ENCODE data around the gene DNM1L. TPM values are rescaled to one million over a fixed set of nuclear protein-coding genes. Genes with fewer than 3 reads are reported as not detected.

Gene DNM1L
- total and polyA plus RNA-seq, 9 of the 15 experiments (the other 6 are each of a cell fraction or from before 2014, with no cell fraction given), result 24.1 to 82.8 (median 61.5) TPM

DNA sequence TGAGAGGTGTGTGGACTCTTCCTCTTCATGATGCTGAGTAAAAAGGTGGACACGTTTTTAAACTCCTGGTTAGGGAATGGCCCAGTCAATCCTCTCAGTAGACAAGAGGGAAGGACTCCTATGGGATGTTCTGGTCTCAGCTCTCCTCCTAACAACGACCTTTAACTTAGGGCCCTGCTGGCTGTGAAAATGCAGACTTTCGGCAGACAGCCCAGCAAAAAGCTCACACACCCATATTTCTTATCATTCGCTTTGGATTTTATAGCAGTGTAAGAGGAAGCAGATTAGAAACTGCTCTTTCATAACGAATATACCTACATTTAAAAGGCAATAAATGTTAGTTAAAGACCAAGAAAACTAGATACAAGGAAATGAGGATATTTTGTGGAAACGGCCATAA is 94.6 kb downstream of the DNM1L start (continued):
- TF ChIP-seq, protein P1, sequence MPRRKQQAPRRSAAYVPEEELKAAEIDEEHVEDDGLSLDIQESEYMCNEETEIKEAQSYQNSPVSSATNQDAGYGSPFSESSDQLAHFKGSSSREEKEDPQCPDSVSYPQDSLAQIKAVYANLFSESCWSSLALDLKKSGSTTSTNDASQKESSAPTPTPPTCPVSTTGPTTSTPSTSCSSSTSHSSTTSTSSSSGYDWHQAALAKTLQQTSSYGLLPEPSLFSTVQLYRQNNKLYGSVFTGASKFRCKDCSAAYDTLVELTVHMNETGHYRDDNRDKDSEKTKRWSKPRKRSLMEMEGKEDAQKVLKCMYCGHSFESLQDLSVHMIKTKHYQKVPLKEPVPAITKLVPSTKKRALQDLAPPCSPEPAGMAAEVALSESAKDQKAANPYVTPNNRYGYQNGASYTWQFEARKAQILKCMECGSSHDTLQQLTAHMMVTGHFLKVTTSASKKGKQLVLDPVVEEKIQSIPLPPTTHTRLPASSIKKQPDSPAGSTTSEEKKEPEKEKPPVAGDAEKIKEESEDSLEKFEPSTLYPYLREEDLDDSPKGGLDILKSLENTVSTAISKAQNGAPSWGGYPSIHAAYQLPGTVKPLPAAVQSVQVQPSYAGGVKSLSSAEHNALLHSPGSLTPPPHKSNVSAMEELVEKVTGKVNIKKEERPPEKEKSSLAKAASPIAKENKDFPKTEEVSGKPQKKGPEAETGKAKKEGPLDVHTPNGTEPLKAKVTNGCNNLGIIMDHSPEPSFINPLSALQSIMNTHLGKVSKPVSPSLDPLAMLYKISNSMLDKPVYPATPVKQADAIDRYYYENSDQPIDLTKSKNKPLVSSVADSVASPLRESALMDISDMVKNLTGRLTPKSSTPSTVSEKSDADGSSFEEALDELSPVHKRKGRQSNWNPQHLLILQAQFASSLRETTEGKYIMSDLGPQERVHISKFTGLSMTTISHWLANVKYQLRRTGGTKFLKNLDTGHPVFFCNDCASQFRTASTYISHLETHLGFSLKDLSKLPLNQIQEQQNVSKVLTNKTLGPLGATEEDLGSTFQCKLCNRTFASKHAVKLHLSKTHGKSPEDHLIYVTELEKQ (CRISPR knock-in tag; IDR thresholded peaks at IDR 0.05), result no peak

DNA sequence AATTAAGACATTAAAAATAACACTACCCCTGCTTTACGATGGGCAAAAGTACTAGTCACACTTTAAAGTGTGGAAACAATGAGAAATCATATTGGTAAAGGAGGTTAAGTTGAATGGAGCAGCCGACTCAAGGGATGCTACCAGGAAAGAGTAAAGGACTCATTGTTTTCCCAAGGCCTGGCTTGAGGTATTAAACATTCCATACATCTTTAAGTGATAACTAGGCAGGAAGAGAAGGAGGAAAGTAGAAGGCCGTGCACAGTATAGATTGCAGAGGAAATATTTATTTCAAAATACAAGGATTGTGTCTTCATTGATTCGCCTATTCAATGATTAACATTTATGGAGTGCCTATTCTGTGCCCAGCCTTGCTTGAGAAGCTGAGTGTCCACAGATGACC is 97.2 kb downstream of the DNM1L start:
- Histone ChIP-seq H3K4me2 (ENCODE audit: insufficient read depth, low read length) (no peak overlapping the region), H3K9me3 (replicated peaks; ENCODE audit: control insufficient read depth, insufficient read depth, low read depth, low read length) (no peaks in the 10 kb centered on the region), H3K27ac (ENCODE audit: extremely low read depth, low read depth, low read length) (no peak overlapping the region), H3K4me3 (no peak overlapping the region), H3K79me2 (ENCODE audit: control insufficient read depth, insufficient read depth, low read length) (no peaks in the 10 kb centered on the region), H3K4me1 (replicated peaks in 1 of 2; ENCODE audit: control insufficient read depth in 2 of 2, insufficient read depth in 2 of 2, low read length in 2 of 2) (no peaks in the 10 kb centered on the region), H3K9me1 (ENCODE audit: control insufficient read depth, insufficient read depth, low read length) (no peaks in the 10 kb centered on the region), H3K27me3 (ENCODE audit: control insufficient read depth in 2 of 2, insufficient read depth in 2 of 2, low read length in 2 of 2) (peaks cover 5 to 7% of the 10 kb centered on the region in 2 experiments; a peak in 2 of 5 replicates), H3K9ac (ENCODE audit: insufficient read depth in 1 of 2, low read depth in 2 of 2, low read length in 2 of 2) (no peak overlapping the region), H2AFZ (ENCODE audit: low read depth, low read length) (no peak overlapping the region), H3K36me3 (ENCODE audit: control insufficient read depth, insufficient read depth, low read length) (no peaks in the 10 kb centered on the region), H4K20me1 (replicated peaks; ENCODE audit: control insufficient read depth, insufficient read depth, low read length) (no peaks in the 10 kb centered on the region)
- ATAC-seq (no peak), DNase-seq (ENCODE audit: extremely low read depth in 1 of 4, low spot score in 3 of 4) (no peak), FAIRE-seq (no peak)
- ChIA-PET POLR2A (no interaction called here), CTCF (ENCODE audit: low intra/inter-chr PET ratio) (no interaction called here)
- in situ Hi-C loops (cut with MboI), result no loop called here
- intact Hi-C loops (cut with micrococcal nuclease), result no loop called here
- 3% methylated on average over 4 of the region's 4 CpGs for whole genome bisulfite sequencing (ENCODE audit: insufficient coverage, low coverage, missing lambda C conversion rate)
- no TSS peak for BruUV-seq (replicated peaks)
- no peak for TF ChIP-seq POLR2AphosphoS2 (IDR thresholded peaks at IDR 0.05; ENCODE audit: low read length)
- TF ChIP-seq KLF6 (CRISPR knock-in tag; IDR thresholded peaks at IDR 0.05; ENCODE audit: borderline replicate concordance), result no peak
- TF ChIP-seq HDAC8 (tag; IDR thresholded peaks at IDR 0.05), result no peak
- TF ChIP-seq FOXP1 (CRISPR knock-in tag; IDR thresholded peaks at IDR 0.05), result no peak
- TF ChIP-seq TEAD4 (IDR thresholded peaks at IDR 0.05; ENCODE audit: low read length), result no peak
- TF ChIP-seq TEAD4 (CRISPR knock-in tag; IDR thresholded peaks at IDR 0.05; ENCODE audit: borderline replicate concordance), result no peak
- TF ChIP-seq, protein P2, sequence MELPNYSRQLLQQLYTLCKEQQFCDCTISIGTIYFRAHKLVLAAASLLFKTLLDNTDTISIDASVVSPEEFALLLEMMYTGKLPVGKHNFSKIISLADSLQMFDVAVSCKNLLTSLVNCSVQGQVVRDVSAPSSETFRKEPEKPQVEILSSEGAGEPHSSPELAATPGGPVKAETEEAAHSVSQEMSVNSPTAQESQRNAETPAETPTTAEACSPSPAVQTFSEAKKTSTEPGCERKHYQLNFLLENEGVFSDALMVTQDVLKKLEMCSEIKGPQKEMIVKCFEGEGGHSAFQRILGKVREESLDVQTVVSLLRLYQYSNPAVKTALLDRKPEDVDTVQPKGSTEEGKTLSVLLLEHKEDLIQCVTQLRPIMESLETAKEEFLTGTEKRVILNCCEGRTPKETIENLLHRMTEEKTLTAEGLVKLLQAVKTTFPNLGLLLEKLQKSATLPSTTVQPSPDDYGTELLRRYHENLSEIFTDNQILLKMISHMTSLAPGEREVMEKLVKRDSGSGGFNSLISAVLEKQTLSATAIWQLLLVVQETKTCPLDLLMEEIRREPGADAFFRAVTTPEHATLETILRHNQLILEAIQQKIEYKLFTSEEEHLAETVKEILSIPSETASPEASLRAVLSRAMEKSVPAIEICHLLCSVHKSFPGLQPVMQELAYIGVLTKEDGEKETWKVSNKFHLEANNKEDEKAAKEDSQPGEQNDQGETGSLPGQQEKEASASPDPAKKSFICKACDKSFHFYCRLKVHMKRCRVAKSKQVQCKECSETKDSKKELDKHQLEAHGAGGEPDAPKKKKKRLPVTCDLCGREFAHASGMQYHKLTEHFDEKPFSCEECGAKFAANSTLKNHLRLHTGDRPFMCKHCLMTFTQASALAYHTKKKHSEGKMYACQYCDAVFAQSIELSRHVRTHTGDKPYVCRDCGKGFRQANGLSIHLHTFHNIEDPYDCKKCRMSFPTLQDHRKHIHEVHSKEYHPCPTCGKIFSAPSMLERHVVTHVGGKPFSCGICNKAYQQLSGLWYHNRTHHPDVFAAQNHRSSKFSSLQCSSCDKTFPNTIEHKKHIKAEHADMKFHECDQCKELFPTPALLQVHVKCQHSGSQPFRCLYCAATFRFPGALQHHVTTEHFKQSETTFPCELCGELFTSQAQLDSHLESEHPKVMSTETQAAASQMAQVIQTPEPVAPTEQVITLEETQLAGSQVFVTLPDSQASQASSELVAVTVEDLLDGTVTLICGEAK (IDR thresholded peaks at IDR 0.05), result no peak
- TF ChIP-seq, protein P2 (CRISPR knock-in tag; IDR thresholded peaks at IDR 0.05), result no peak
- TF ChIP-seq CTBP1 (IDR thresholded peaks at IDR 0.05; ENCODE audit: borderline replicate concordance), result no peak
